HuH-7.5 (cell line): Measurements from ENCODE around the gene PILRB.

Experiments
- DNase-seq: peaks from one replicate; pipeline ENCODE4 v3.0.0; 2011; ENCODE audit warnings: low spot score

PILRB gene

GRCh38 chr7:100407285-100408180 lies 49.6 kb downstream of the PILRB start:
- no peak for DNase-seq

GRCh38 chr7:100411101-100411500 lies 53.2 kb downstream of the PILRB start:
- DNase-seq, result no peak

GRCh38 chr7:100413346-100413745 lies 55.4 kb downstream of the PILRB start:
- DNase-seq, result no peak

GRCh38 chr7:100413889-100414288 lies 56.0 kb downstream of the PILRB start:
- DNase-seq, result no peak

- DNase-seq, result no peak
Observed at GRCh38 chr7:100415448-100415847, 57.5 kb downstream of the PILRB start.
